HEK293 (cell line): ENCODE measurements around the gene IGSF3.

Experiments
- CTCF ChIA-PET: fragments of 350-600 bp; formaldehyde crosslinking; extraction: SDS; loops from one replicate; lab custom pipeline; 2021; ENCODE audit warnings: antibody characterized with exemption; lab: Yijun Ruan, JAX
- POLR2A ChIA-PET: fragments of 300-600 bp; formaldehyde crosslinking; extraction: SDS; loops from one replicate; lab custom pipeline; 2020; ENCODE audit warnings: antibody characterized with exemption, inconsistent platforms; lab: Yijun Ruan, JAX
- H3K27ac ChIP-seq: fragments of 200-500 bp; sonication (Bioruptor generic); 2 replicates; pipeline ENCODE4 v1.5.1; 2014; ENCODE audit warnings: low read depth, low read length, control low read depth, inconsistent platforms; ENCODE audit errors: extremely low read depth
- H3K36me3 ChIP-seq, 2 experiments: fragments of 200-500 bp in 1 of 2; sonication (Bioruptor generic) in 1 of 2; 1 replicate in 1 of 2; 2 replicates in 1 of 2; pipeline ENCODE4 v1.5.1; 2014 to 2017; ENCODE audit warnings: inconsistent platforms in 2 of 2, low read length in 2 of 2; ENCODE audit not compliant: control insufficient read depth in 2 of 2, insufficient read depth in 1 of 2
- H3K4me1 ChIP-seq: fragments of 200-500 bp; sonication (Bioruptor generic); 2 replicates; pipeline ENCODE4 v1.5.1; 2014; ENCODE audit warnings: mild to moderate bottlenecking, low read length, inconsistent platforms; ENCODE audit not compliant: control insufficient read depth, insufficient read depth
- H3K4me3 ChIP-seq: 2 replicates; pipeline ENCODE4 v1.5.1; 2011; ENCODE audit warnings: low read depth, mild to moderate bottlenecking, control low read depth, low read length, moderate library complexity
- H3K9me3 ChIP-seq: fragments of 200-500 bp; sonication (Bioruptor generic); 2 replicates; pipeline ENCODE4 v1.5.1; 2014; ENCODE audit warnings: low read depth, low read length, inconsistent platforms; ENCODE audit not compliant: control insufficient read depth, insufficient read depth
- EGR2 ChIP-seq: fragments of 450-650 bp; formaldehyde crosslinking; IDR thresholded peaks from 2 replicates; pipeline ENCODE4 v1.5.1; 2016; ENCODE audit warnings: low read depth, missing biosample characterization, missing genetic modification characterization
- GFI1B ChIP-seq: fragments of 450-650 bp; formaldehyde crosslinking; IDR thresholded peaks from 2 replicates; pipeline ENCODE4 v1.5.1; 2016; ENCODE audit warnings: missing biosample characterization, missing genetic modification characterization
- INSM2 ChIP-seq: fragments of 450-650 bp; formaldehyde crosslinking; IDR thresholded peaks from 2 replicates; pipeline ENCODE4 v1.5.1; 2016; ENCODE audit warnings: missing biosample characterization, missing genetic modification characterization
- SCRT2 ChIP-seq: fragments of 450-650 bp; formaldehyde crosslinking; IDR thresholded peaks from 2 replicates; pipeline ENCODE4 v1.5.1; 2016; ENCODE audit warnings: missing biosample characterization, missing genetic modification characterization
- TCF7L2 ChIP-seq: IDR thresholded peaks from 2 replicates; pipeline ENCODE4 v1.6.1; 2011; ENCODE audit warnings: low read depth, mild to moderate bottlenecking, inconsistent platforms, low read length, moderate library complexity, borderline replicate concordance
- YY1 ChIP-seq: fragments of 450-650 bp; formaldehyde crosslinking; IDR thresholded peaks from 2 replicates; pipeline ENCODE4 v1.5.1; 2018; ENCODE audit warnings: missing biosample characterization, missing genetic modification characterization
- ZBTB8A ChIP-seq: fragments of 450-650 bp; formaldehyde crosslinking; IDR thresholded peaks from 2 replicates; pipeline ENCODE4 v1.5.1; 2016; ENCODE audit warnings: missing biosample characterization, missing genetic modification characterization
- ZNF133 ChIP-seq: fragments of 450-650 bp; formaldehyde crosslinking; IDR thresholded peaks from 2 replicates; pipeline ENCODE4 v1.5.1; 2016; ENCODE audit warnings: missing biosample characterization, missing genetic modification characterization
- ZNF175 ChIP-seq: fragments of 450-650 bp; formaldehyde crosslinking; IDR thresholded peaks from 2 replicates; pipeline ENCODE4 v1.5.1; 2016; ENCODE audit warnings: missing biosample characterization, missing genetic modification characterization
- ZNF221 ChIP-seq: fragments of 450-650 bp; formaldehyde crosslinking; IDR thresholded peaks from 2 replicates; pipeline ENCODE4 v1.5.1; 2017; ENCODE audit warnings: missing biosample characterization, missing genetic modification characterization, borderline replicate concordance
- ZNF239 ChIP-seq: fragments of 450-650 bp; formaldehyde crosslinking; IDR thresholded peaks from 2 replicates; pipeline ENCODE4 v1.5.1; 2016; ENCODE audit warnings: missing biosample characterization, missing genetic modification characterization
- ZNF266 ChIP-seq: fragments of 450-650 bp; formaldehyde crosslinking; IDR thresholded peaks from 2 replicates; pipeline ENCODE4 v1.5.1; 2016; ENCODE audit warnings: missing biosample characterization, missing genetic modification characterization, low read depth
- ZNF292 ChIP-seq: fragments of 450-650 bp; formaldehyde crosslinking; IDR thresholded peaks from 2 replicates; pipeline ENCODE4 v1.5.1; 2016; ENCODE audit warnings: low read depth, missing biosample characterization, missing genetic modification characterization, borderline replicate concordance
- ZNF302 ChIP-seq: fragments of 450-650 bp; formaldehyde crosslinking; IDR thresholded peaks from 2 replicates; pipeline ENCODE4 v1.5.1; 2016; ENCODE audit warnings: missing biosample characterization, missing genetic modification characterization, low read depth
- ZNF366 ChIP-seq: fragments of 450-650 bp; formaldehyde crosslinking; conservative IDR thresholded peaks from 2 replicates; pipeline ENCODE4 v1.5.1; 2016; ENCODE audit warnings: missing biosample characterization, missing genetic modification characterization
- ZNF473 ChIP-seq: fragments of 450-650 bp; formaldehyde crosslinking; IDR thresholded peaks from 2 replicates; pipeline ENCODE4 v1.5.1; 2017; ENCODE audit warnings: missing biosample characterization, missing genetic modification characterization
- ZNF530 ChIP-seq: fragments of 450-650 bp; formaldehyde crosslinking; IDR thresholded peaks from 2 replicates; pipeline ENCODE4 v1.5.1; 2016; ENCODE audit warnings: low read depth, missing biosample characterization, missing genetic modification characterization
- ZNF549 ChIP-seq: fragments of 450-650 bp; IDR thresholded peaks from 2 replicates; pipeline ENCODE4 v1.5.1; 2018; ENCODE audit warnings: missing biosample characterization, missing genetic modification characterization, mild to moderate bottlenecking, inconsistent platforms, moderate library complexity
- ZNF639 ChIP-seq: fragments of 450-650 bp; formaldehyde crosslinking; IDR thresholded peaks from 2 replicates; pipeline ENCODE4 v1.5.1; 2016; ENCODE audit warnings: missing biosample characterization, missing genetic modification characterization
- ZNF658 ChIP-seq: fragments of 450-650 bp; formaldehyde crosslinking; IDR thresholded peaks from 2 replicates; pipeline ENCODE4; 2016; ENCODE audit warnings: missing biosample characterization, missing genetic modification characterization
- ZNF660 ChIP-seq: fragments of 450-650 bp; IDR thresholded peaks from 2 replicates; pipeline ENCODE4 v1.5.1; 2018; ENCODE audit warnings: missing biosample characterization, mild to moderate bottlenecking, missing genetic modification characterization
- ZNF704 ChIP-seq: fragments of 450-650 bp; formaldehyde crosslinking; IDR thresholded peaks from 2 replicates; pipeline ENCODE4 v1.5.1; 2016; ENCODE audit warnings: missing biosample characterization, missing genetic modification characterization
- ZNF707 ChIP-seq: fragments of 450-650 bp; formaldehyde crosslinking; IDR thresholded peaks from 2 replicates; pipeline ENCODE4 v1.5.1; 2016; ENCODE audit warnings: missing biosample characterization, missing genetic modification characterization
- ZNF837 ChIP-seq: fragments of 450-650 bp; formaldehyde crosslinking; IDR thresholded peaks from 2 replicates; pipeline ENCODE4 v1.5.1; 2016; ENCODE audit warnings: missing biosample characterization, missing genetic modification characterization
- ZSCAN16 ChIP-seq: fragments of 450-650 bp; formaldehyde crosslinking; IDR thresholded peaks from 2 replicates; pipeline ENCODE4 v1.5.1; 2016; ENCODE audit warnings: missing biosample characterization, missing genetic modification characterization
- ZXDB ChIP-seq: fragments of 450-650 bp; formaldehyde crosslinking; IDR thresholded peaks from 2 replicates; pipeline ENCODE4 v1.5.1; 2016; ENCODE audit warnings: missing biosample characterization, missing genetic modification characterization
- TF ChIP-seq, protein P1 (sequence below): fragments of 450-650 bp; formaldehyde crosslinking; IDR thresholded peaks from 2 replicates; pipeline ENCODE4 v1.5.1; 2016; ENCODE audit warnings: missing biosample characterization, missing genetic modification characterization
- TF ChIP-seq, protein P2 (sequence below): fragments of 450-650 bp; formaldehyde crosslinking; IDR thresholded peaks from 2 replicates; pipeline ENCODE4 v1.5.1; 2016; ENCODE audit warnings: missing biosample characterization, missing genetic modification characterization

The IGSF3 gene

GRCh38 chr1:116706123-116706522 lies 38.6 kb upstream of the IGSF3 start:
- TF ChIP-seq EGR2 (tag by site-specific recombination) (no peak), ZNF473 (tag by site-specific recombination) (no peak), ZSCAN16 (tag by site-specific recombination) (no peak), ZNF707 (no peak), YY1 (tag by site-specific recombination) (no peak), ZNF266 (no peak), ZNF660 (tag by site-specific recombination) (no peak), ZNF239 (tag by site-specific recombination) (no peak), ZNF639 (tag by site-specific recombination) (no peak), ZBTB8A (tag by site-specific recombination) (no peak), ZNF837 (no peak), ZNF549 (tag by site-specific recombination) (no peak), ZNF221 (tag by site-specific recombination) (no peak)
- TF ChIP-seq, protein P1, sequence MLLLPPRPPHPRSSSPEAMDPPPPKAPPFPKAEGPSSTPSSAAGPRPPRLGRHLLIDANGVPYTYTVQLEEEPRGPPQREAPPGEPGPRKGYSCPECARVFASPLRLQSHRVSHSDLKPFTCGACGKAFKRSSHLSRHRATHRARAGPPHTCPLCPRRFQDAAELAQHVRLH (tag by site-specific recombination) = no peak
- no peak overlapping the region for H3K27ac ChIP-seq
- no peak overlapping the region for H3K4me3 ChIP-seq
- H3K36me3 ChIP-seq = no peaks in the 10 kb centered on the region
- ChIA-PET CTCF (interaction anchor here (1.2 kb wide), 1 partner anchor 19 kb away, joined by 5 read pairs; no protein-coding TSS in a partner anchor), POLR2A (interaction anchor here (0.7 kb wide), 1 partner anchor 554 kb away, joined by 3 read pairs; no protein-coding TSS in a partner anchor)
- H3K9me3 ChIP-seq = no peaks in the 10 kb centered on the region
- no peaks in the 10 kb centered on the region for H3K4me1 ChIP-seq

DNA sequence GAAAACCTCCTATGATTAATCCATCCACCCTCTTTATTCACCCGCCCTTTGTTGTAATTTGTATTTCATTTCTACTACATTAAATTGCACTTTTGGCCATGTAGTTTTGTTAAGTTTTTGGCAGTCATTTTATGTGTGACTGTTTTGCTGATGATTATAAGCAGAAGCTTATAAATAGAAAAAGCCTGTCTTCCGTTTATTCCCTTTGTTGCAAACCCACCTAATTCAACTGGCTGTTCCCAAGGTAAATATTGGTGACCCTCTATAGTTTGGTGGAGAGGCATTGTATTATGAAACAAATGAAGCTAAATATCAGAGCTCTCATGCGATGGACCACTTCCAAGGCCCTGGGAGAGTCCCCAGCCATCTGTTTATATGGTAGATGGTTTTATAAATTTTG lies 36.7 kb upstream of the IGSF3 start:
- ChIA-PET CTCF (interaction anchor here (0.7 kb wide), 2 partner anchors 12 to 21 kb away, joined by 3 to 4 read pairs; no protein-coding TSS in a partner anchor), POLR2A (no interaction called here)
- Histone ChIP-seq H3K36me3 (no peaks in the 10 kb centered on the region), H3K4me3 (no peak overlapping the region), H3K4me1 (no peaks in the 10 kb centered on the region), H3K9me3 (no peaks in the 10 kb centered on the region), H3K27ac (no peak overlapping the region)
- TF ChIP-seq ZNF660 (tag by site-specific recombination) (no peak), ZNF366 (no peak), ZNF658 (tag by site-specific recombination) (no peak), ZNF175 (tag by site-specific recombination) (no peak), ZNF292 (tag by site-specific recombination) (no peak), GFI1B (tag by site-specific recombination) (no peak), ZXDB (no peak), INSM2 (tag by site-specific recombination) (no peak), SCRT2 (tag by site-specific recombination) (no peak), ZNF704 (no peak), YY1 (tag by site-specific recombination) (no peak), ZNF133 (tag by site-specific recombination) (no peak), ZNF302 (tag by site-specific recombination) (no peak), TCF7L2 (no peak), ZNF530 (tag by site-specific recombination) (no peak)
- TF ChIP-seq, protein P2, sequence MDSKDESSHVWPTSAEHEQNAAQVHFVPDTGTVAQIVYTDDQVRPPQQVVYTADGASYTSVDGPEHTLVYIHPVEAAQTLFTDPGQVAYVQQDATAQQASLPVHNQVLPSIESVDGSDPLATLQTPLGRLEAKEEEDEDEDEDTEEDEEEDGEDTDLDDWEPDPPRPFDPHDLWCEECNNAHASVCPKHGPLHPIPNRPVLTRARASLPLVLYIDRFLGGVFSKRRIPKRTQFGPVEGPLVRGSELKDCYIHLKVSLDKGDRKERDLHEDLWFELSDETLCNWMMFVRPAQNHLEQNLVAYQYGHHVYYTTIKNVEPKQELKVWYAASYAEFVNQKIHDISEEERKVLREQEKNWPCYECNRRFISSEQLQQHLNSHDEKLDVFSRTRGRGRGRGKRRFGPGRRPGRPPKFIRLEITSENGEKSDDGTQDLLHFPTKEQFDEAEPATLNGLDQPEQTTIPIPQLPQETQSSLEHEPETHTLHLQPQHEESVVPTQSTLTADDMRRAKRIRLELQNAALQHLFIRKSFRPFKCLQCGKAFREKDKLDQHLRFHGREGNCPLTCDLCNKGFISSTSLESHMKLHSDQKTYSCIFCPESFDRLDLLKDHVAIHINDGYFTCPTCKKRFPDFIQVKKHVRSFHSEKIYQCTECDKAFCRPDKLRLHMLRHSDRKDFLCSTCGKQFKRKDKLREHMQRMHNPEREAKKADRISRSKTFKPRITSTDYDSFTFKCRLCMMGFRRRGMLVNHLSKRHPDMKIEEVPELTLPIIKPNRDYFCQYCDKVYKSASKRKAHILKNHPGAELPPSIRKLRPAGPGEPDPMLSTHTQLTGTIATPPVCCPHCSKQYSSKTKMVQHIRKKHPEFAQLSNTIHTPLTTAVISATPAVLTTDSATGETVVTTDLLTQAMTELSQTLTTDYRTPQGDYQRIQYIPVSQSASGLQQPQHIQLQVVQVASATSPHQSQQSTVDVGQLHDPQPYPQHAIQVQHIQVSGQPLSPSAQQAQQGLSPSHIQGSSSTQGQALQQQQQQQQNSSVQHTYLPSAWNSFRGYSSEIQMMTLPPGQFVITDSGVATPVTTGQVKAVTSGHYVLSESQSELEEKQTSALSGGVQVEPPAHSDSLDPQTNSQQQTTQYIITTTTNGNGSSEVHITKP (tag by site-specific recombination) = no peak
